Measurements from ENCODE around the gene GGA1. TPM values are rescaled to one million over a fixed set of nuclear protein-coding genes. Genes with fewer than 3 reads are reported as not detected.
"Not testable (repeated sequence)": the region's sequence is repeated elsewhere in the genome, so short reads cannot be mapped to it uniquely, and the experiment has no call there.

Gene GGA1
- total RNA-seq, 1 donor from 2014 or later: 56.1 TPM

DNA sequence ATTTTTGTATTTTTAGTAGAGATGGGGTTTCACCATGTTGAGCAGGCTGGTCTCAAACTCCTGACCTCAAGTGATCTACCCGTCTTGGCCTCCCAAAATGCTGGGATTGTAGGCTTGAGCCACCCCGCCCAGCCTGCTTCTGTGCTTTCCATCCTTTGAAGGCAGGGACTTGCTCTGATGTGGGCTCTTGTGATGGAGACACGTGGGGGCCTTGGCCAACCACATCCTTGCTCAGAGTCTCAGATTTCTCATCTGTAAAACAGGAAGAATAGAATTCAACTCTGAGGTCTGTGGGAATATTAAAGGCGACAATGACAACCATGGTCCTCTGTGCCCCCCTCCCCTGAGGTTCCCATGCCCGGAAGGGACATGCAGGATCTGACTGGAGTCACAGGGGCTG is 3.8 kb upstream of the GGA1 start:
- H3K27ac Mint-ChIP-seq (ENCODE audit: unreplicated experiment): no peak overlapping the region

DNA sequence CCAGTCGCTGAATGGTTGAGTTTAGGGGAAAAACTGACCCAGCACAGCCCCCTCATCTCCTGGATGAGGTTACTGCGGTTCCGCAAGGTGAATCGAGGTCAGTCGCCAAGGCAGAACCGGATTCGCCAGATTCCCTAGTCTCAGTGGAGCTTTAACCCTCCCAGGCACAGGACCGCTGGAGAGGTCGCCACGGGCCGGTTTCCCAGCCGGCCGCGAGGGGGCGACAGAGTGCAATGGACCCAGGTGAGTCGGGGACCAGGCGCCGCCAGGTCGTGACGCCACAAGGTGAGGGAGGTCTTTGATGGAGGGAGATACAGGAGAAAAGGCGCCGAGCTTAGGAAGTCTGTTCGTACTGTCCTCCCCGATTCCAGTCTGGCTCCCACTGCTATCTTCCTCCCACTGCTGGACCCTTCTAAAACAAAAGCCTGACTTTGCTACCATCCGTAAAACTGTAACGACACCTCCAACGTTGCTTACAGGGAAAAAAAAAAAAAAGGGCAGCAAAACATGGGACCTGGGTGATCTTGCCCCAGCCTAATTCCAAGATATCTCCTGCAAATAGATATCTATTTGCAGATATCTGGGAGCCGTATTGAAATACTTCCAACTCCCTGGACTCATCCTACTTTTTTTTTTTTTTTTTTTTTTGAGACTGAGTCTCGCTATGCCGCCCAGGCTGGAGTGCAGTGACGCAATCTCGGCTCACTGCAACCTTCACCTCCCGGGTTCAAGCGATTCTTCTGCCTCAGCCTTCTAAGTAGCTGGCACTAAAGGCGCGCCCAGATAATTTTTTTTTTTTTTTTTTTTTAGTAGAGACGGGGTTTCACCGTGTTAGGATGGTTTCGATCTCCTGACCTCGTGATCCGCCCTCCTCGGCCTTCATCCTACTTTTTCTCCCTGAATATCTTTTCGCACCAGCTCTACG is 1.4 kb upstream of the GGA1 start:
- peaks cover 37% of the 10 kb centered on the region for H3K4me1 Mint-ChIP-seq (ENCODE audit: unreplicated experiment)
- peak overlapping the region; percentile 99 for H3K27ac Mint-ChIP-seq (ENCODE audit: unreplicated experiment)
- peak overlapping the region; percentile 81 for H3K4me3 Mint-ChIP-seq (ENCODE audit: unreplicated experiment)
- TF ChIP-seq, protein P1, sequence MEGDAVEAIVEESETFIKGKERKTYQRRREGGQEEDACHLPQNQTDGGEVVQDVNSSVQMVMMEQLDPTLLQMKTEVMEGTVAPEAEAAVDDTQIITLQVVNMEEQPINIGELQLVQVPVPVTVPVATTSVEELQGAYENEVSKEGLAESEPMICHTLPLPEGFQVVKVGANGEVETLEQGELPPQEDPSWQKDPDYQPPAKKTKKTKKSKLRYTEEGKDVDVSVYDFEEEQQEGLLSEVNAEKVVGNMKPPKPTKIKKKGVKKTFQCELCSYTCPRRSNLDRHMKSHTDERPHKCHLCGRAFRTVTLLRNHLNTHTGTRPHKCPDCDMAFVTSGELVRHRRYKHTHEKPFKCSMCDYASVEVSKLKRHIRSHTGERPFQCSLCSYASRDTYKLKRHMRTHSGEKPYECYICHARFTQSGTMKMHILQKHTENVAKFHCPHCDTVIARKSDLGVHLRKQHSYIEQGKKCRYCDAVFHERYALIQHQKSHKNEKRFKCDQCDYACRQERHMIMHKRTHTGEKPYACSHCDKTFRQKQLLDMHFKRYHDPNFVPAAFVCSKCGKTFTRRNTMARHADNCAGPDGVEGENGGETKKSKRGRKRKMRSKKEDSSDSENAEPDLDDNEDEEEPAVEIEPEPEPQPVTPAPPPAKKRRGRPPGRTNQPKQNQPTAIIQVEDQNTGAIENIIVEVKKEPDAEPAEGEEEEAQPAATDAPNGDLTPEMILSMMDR (IDR thresholded peaks at IDR 0.05): peak; percentile 100
- H3K27me3 Mint-ChIP-seq (ENCODE audit: unreplicated experiment): peaks cover 23% of the 10 kb centered on the region
- H3K9me3 Mint-ChIP-seq (ENCODE audit: unreplicated experiment): no peaks in the 10 kb centered on the region
- peak; percentile 94 for DNase-seq (ENCODE audit: extremely low spot score, unreplicated experiment)
- no peaks in the 10 kb centered on the region for H3K36me3 Mint-ChIP-seq (ENCODE audit: unreplicated experiment)

More for the DNA sequence above, 3.8 kb upstream of the GGA1 start:
- H3K27me3 Mint-ChIP-seq (ENCODE audit: unreplicated experiment): peaks cover 33% of the 10 kb centered on the region
- H3K9me3 Mint-ChIP-seq (ENCODE audit: unreplicated experiment): no peaks in the 10 kb centered on the region
- no peaks in the 10 kb centered on the region for H3K36me3 Mint-ChIP-seq (ENCODE audit: unreplicated experiment)
- DNase-seq (ENCODE audit: extremely low spot score, unreplicated experiment): no peak
- peaks cover 26% of the 10 kb centered on the region for H3K4me1 Mint-ChIP-seq (ENCODE audit: unreplicated experiment)
- TF ChIP-seq, protein P1 (IDR thresholded peaks at IDR 0.05): no peak
- H3K4me3 Mint-ChIP-seq (ENCODE audit: unreplicated experiment): no peak overlapping the region

DNA sequence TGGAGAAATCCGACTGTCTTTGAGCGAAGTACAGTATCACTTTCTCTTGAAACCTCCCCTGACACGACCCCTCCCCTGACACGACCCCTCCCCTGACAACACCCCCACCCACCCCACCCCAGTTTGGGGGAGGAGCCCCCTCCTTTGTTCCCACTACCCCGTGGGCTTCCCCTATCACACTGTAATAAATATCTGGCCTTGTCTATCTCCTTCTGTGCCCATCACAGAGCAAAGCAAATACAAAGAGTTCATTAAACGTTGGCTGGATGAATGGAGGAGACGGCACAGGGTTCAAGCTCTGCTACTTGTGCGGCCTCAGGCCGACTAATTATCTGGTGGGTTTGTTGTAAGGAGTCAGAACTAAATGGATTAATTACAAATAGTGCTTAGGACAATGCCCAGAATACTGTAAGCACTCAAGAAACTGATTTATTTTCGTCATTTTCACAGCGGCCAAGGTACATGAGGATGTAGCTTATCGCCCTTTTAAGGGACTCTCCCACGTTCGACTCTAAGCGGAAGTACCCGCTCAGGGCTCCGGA is 628 bp upstream of the GGA1 start:
- Mint-ChIP-seq H3K27ac (ENCODE audit: unreplicated experiment) (peak overlapping the region; percentile 99), H3K36me3 (ENCODE audit: unreplicated experiment) (no peaks in the 10 kb centered on the region), H3K4me1 (ENCODE audit: unreplicated experiment) (peaks cover 34% of the 10 kb centered on the region), H3K4me3 (ENCODE audit: unreplicated experiment) (peak overlapping the region; percentile 81), H3K27me3 (ENCODE audit: unreplicated experiment) (peaks cover 16% of the 10 kb centered on the region), H3K9me3 (ENCODE audit: unreplicated experiment) (no peaks in the 10 kb centered on the region)
- TF ChIP-seq, protein P1 (IDR thresholded peaks at IDR 0.05): no peak
- no peak for DNase-seq (ENCODE audit: extremely low spot score, unreplicated experiment)

DNA sequence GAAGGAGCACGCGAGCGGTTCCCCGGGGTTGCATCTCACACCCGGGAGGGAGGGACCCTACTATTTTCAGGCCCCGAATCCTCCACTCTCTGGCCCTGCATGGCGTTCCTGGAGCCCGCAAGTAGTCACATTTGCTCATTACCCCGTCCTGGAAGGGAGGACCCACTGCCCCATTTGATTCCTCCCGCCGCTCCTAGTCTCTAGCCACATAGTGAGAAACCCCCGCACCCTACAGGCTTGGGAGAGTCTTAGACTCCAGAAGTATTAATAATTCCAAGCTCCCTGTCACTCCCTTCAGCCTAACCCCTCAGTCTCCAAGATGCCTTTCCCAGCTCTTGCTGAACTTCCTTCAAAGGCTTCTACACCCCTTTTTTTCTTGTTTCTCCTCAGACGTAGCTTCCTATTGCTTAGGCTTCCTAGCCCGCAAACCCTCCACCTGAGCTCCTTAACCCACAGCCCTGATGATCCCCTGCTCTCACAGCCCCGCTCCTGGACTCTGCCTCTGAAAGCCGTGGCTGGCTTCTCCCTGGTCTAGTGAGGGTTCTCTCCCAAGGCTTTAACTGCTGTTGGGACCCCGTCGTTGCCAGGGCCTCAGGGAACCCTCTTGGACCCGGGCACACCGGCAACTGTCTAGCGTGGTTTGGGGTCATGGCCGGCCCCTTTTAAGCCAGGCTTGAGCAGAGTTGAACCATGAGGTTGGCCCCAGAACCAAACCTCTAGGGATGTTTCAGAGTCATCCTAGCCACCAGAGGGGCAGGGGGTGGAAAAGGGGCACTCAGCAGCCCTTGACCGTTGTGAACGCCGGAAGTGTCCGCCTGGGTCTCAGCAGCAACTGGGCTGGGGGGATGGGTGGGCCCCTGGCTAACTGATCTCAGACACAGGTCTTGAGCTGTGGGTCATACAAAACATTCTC is 862 bp downstream of the GGA1 start:
- Mint-ChIP-seq H3K9me3 (ENCODE audit: unreplicated experiment) (no peaks in the 10 kb centered on the region), H3K27ac (ENCODE audit: unreplicated experiment) (peak overlapping the region; percentile 88), H3K36me3 (ENCODE audit: unreplicated experiment) (no peaks in the 10 kb centered on the region), H3K4me1 (ENCODE audit: unreplicated experiment) (peaks cover 36% of the 10 kb centered on the region), H3K4me3 (ENCODE audit: unreplicated experiment) (peak overlapping the region; percentile 85), H3K27me3 (ENCODE audit: unreplicated experiment) (peaks cover 10% of the 10 kb centered on the region)
- TF ChIP-seq, protein P1 (IDR thresholded peaks at IDR 0.05): no peak
- DNase-seq (ENCODE audit: extremely low spot score, unreplicated experiment): no peak

DNA sequence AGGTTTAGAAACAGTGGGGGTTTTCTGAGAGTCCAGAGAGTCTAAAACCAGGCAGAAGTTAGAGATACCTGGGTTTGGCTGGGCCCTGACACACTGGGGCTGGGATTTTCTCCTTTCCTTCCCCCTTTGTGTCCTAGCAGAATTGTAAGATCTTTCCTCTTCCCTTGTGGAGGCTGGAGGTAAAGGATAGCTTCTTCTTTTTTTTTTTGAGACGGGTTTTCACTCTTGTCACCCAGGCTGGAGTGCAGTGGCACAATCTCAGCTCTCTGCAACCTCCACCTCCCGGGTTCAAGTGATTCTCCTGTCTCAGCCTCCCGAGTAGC is 1.5 kb downstream of the GGA1 start:
- Mint-ChIP-seq H3K4me1 (ENCODE audit: unreplicated experiment) (peaks cover 36% of the 10 kb centered on the region), H3K4me3 (ENCODE audit: unreplicated experiment) (peak overlapping the region; percentile 85), H3K27ac (ENCODE audit: unreplicated experiment) (peak overlapping the region; percentile 88)
- not testable (repeated sequence) for H3K9me3 Mint-ChIP-seq (ENCODE audit: unreplicated experiment); H3K36me3 Mint-ChIP-seq (ENCODE audit: unreplicated experiment); H3K27me3 Mint-ChIP-seq (ENCODE audit: unreplicated experiment); DNase-seq (ENCODE audit: extremely low spot score, unreplicated experiment)

All from osteocyte (in vitro differentiated cells).